GM19238 (cell line): Measurements from ENCODE around the gene HNRNPK.

Experiments
- DNase-seq: peaks from one replicate; pipeline ENCODE4 v3.0.0; 2011; ENCODE audit warnings: low spot score; ENCODE audit not compliant: insufficient read length

Gene HNRNPK

GRCh38 chr9:83979812-83980394, at the start of gene HNRNPK:
Gene HNRNPK, minus strand, starts transcription at chr9:83980215. Its CDS starts 1,963 bp downstream, at chr9:83978252.
- peak; percentile 91 for DNase-seq

GRCh38 chr9:84027201-84027600, 47.2 kb upstream of the HNRNPK start:
- no peak for DNase-seq

GRCh38 chr9:84024041-84024575, 44.1 kb upstream of the HNRNPK start:
- DNase-seq, result no peak

- DNase-seq, result no peak
Measured at GRCh38 chr9:84007662-84008061, 27.6 kb upstream of the HNRNPK start.

- DNase-seq, result no peak
Measured at GRCh38 chr9:84003246-84003645, 23.2 kb upstream of the HNRNPK start.

- DNase-seq, result no peak
Measured at GRCh38 chr9:84002344-84002743, 22.3 kb upstream of the HNRNPK start.

GRCh38 chr9:84001621-84002020, 21.6 kb upstream of the HNRNPK start:
- no peak for DNase-seq

- no peak for DNase-seq
Measured at GRCh38 chr9:84000186-84000585, 20.2 kb upstream of the HNRNPK start.

GRCh38 chr9:83999141-83999918, 19.3 kb upstream of the HNRNPK start:
- no peak for DNase-seq

- DNase-seq, result no peak
Measured at GRCh38 chr9:83996126-83996525, 16.1 kb upstream of the HNRNPK start.

- DNase-seq, result no peak
Measured at GRCh38 chr9:83992901-83993300, 12.9 kb upstream of the HNRNPK start.

- no peak for DNase-seq
Measured at GRCh38 chr9:83992407-83992806, 12.4 kb upstream of the HNRNPK start.

GRCh38 chr9:83991355-83991754, 11.3 kb upstream of the HNRNPK start:
- no peak for DNase-seq

GRCh38 chr9:83988411-83988810, 8.4 kb upstream of the HNRNPK start:
- no peak for DNase-seq

GRCh38 chr9:83987402-83987791, 7.4 kb upstream of the HNRNPK start:
- no peak for DNase-seq

- no peak for DNase-seq
Measured at GRCh38 chr9:83986765-83987401, 6.9 kb upstream of the HNRNPK start.

GRCh38 chr9:83986195-83986594, 6.2 kb upstream of the HNRNPK start:
- DNase-seq, result no peak

GRCh38 chr9:83981126-83981871, 1.3 kb upstream of the HNRNPK start:
- DNase-seq, result no peak

GRCh38 chr9:83980395-83981125, 545 bp upstream of the HNRNPK start, which contains the start of gene RMI1:
Gene RMI1, plus strand, starts transcription at chr9:83980805. Its CDS starts 20,182 bp downstream, at chr9:84000987.
- DNase-seq, result peak; percentile 73

- DNase-seq, result peak; percentile 41
Measured at GRCh38 chr9:83978992-83979811, 813 bp downstream of the HNRNPK start.
